Measurements from ENCODE around the gene UBE2E2.

Gene UBE2E2

DNA sequence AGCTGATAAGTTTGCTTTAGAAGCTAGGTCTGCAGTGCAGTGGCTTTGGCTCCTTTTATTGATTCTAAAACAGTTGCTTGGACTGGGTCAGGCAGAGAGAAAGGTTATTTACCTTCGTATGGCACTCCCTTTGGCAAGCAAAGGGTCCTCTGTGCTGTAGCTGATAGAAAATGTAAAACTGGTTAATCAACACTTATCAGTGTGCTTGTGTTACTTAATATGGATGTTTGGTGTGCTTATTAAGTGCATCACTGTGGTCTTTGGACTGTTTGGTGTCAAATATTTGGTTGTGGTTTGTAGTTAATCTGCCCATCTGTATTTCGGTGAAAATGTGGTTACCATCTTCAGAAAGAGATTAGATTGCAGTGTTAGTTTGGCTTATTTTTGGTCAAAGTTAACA is 16.0 kb downstream of the UBE2E2 start:
- TF ChIP-seq CEBPB (IDR thresholded peaks at IDR 0.05) (no peak), FOXM1 (IDR thresholded peaks at IDR 0.05; ENCODE audit: borderline replicate concordance, low read depth) (no peak), EP300 (IDR thresholded peaks at IDR 0.05; ENCODE audit: borderline replicate concordance) (no peak), ZBTB7A (IDR thresholded peaks at IDR 0.05; ENCODE audit: low read depth) (no peak), YY1 (IDR thresholded peaks at IDR 0.05; ENCODE audit: low read depth) (no peak)
- TF ChIP-seq, protein P1, sequence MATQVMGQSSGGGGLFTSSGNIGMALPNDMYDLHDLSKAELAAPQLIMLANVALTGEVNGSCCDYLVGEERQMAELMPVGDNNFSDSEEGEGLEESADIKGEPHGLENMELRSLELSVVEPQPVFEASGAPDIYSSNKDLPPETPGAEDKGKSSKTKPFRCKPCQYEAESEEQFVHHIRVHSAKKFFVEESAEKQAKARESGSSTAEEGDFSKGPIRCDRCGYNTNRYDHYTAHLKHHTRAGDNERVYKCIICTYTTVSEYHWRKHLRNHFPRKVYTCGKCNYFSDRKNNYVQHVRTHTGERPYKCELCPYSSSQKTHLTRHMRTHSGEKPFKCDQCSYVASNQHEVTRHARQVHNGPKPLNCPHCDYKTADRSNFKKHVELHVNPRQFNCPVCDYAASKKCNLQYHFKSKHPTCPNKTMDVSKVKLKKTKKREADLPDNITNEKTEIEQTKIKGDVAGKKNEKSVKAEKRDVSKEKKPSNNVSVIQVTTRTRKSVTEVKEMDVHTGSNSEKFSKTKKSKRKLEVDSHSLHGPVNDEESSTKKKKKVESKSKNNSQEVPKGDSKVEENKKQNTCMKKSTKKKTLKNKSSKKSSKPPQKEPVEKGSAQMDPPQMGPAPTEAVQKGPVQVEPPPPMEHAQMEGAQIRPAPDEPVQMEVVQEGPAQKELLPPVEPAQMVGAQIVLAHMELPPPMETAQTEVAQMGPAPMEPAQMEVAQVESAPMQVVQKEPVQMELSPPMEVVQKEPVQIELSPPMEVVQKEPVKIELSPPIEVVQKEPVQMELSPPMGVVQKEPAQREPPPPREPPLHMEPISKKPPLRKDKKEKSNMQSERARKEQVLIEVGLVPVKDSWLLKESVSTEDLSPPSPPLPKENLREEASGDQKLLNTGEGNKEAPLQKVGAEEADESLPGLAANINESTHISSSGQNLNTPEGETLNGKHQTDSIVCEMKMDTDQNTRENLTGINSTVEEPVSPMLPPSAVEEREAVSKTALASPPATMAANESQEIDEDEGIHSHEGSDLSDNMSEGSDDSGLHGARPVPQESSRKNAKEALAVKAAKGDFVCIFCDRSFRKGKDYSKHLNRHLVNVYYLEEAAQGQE (IDR thresholded peaks at IDR 0.05; ENCODE audit: low read depth), result no peak

DNA sequence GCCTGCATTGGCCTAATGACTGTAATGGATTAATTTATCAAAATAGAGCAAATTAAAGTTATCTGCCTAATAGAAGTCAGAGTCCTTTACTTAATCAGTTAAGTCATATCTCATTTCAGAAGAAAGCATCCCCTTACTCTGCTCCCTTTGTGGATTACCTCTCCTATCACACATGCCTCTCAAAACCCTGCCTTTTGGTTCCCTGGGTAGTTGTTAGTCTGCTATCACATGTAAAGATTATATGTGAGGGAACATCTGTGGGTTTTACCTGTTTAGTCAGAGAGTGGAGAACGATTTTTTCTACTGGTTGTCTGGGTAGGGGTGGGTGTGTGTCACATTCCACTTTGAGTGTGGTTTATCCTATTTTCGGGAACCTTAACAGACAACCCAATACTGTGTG is 16.4 kb downstream of the UBE2E2 start:
- TF ChIP-seq TEAD4 (IDR thresholded peaks at IDR 0.05) (no peak), ZBTB7A (IDR thresholded peaks at IDR 0.05; ENCODE audit: low read depth) (no peak), YY1 (IDR thresholded peaks at IDR 0.05; ENCODE audit: low read depth) (no peak), TCF12 (IDR thresholded peaks at IDR 0.05; ENCODE audit: low read depth) (no peak), EGR1 (IDR thresholded peaks at IDR 0.05) (no peak), CREB1 (IDR thresholded peaks at IDR 0.05; ENCODE audit: low read depth) (no peak), TAF1 (IDR thresholded peaks at IDR 0.05; ENCODE audit: low read depth) (no peak), EP300 (IDR thresholded peaks at IDR 0.05; ENCODE audit: borderline replicate concordance) (no peak), CEBPB (IDR thresholded peaks at IDR 0.05) (no peak), FOXM1 (IDR thresholded peaks at IDR 0.05; ENCODE audit: borderline replicate concordance, low read depth) (no peak), NFIC (IDR thresholded peaks at IDR 0.05) (no peak)
- TF ChIP-seq, protein P1 (IDR thresholded peaks at IDR 0.05; ENCODE audit: low read depth), result no peak
- TF ChIP-seq, protein P2, sequence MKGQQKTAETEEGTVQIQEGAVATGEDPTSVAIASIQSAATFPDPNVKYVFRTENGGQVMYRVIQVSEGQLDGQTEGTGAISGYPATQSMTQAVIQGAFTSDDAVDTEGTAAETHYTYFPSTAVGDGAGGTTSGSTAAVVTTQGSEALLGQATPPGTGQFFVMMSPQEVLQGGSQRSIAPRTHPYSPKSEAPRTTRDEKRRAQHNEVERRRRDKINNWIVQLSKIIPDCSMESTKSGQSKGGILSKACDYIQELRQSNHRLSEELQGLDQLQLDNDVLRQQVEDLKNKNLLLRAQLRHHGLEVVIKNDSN (IDR thresholded peaks at IDR 0.05), result no peak

DNA sequence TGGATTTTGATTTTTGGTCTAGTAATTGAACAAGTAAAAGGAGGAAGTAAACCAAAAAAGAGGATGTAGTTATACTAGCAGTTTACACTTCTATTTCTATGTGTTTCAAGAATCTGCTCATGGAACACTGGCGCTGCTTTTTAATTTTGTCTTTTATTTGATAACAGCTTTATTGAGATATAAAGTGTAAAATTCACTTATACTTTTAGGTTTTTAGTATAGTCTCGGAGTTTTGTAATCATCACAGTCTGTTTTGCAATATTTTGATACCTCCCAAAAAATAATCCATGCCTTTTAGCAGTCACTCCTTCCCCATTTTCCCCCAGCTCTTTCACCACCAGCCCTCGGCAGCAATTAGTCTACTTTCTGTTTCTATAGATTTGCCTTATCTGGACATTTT is 18.0 kb downstream of the UBE2E2 start:
- TF ChIP-seq YY1 (IDR thresholded peaks at IDR 0.05; ENCODE audit: low read depth) (no peak), CEBPB (IDR thresholded peaks at IDR 0.05) (no peak), EP300 (IDR thresholded peaks at IDR 0.05; ENCODE audit: borderline replicate concordance) (no peak)
- TF ChIP-seq, protein P2 (IDR thresholded peaks at IDR 0.05), result no peak

DNA sequence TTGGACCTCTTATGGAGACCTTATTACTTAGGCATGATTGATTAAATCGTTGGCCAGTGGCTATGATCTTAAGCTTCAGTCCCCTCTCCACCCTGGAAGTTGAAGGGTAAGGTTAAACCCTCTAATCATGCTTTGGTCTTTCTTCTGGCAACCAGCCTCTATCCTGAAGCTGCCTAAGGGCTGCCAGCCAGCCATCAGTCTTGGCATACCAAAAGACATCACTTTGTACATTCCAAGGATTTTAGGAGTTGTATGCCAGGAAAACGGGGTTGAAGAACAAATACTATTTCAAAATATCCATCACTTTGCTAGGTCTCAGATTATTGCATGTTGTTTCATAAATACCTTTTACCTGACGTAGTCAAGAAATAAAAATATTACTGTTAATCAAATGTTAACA is 28.9 kb downstream of the UBE2E2 start:
- TF ChIP-seq NFIC (IDR thresholded peaks at IDR 0.05), result no peak
- TF ChIP-seq, protein P2 (IDR thresholded peaks at IDR 0.05), result no peak
- no peak for TF ChIP-seq RAD21 (IDR thresholded peaks at IDR 0.05; ENCODE audit: low read depth)
- TF ChIP-seq YY1 (IDR thresholded peaks at IDR 0.05; ENCODE audit: low read depth), result no peak
- TF ChIP-seq TCF12 (IDR thresholded peaks at IDR 0.05; ENCODE audit: low read depth), result no peak
- TF ChIP-seq, protein P3, sequence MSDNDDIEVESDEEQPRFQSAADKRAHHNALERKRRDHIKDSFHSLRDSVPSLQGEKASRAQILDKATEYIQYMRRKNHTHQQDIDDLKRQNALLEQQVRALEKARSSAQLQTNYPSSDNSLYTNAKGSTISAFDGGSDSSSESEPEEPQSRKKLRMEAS (IDR thresholded peaks at IDR 0.05), result no peak

DNA sequence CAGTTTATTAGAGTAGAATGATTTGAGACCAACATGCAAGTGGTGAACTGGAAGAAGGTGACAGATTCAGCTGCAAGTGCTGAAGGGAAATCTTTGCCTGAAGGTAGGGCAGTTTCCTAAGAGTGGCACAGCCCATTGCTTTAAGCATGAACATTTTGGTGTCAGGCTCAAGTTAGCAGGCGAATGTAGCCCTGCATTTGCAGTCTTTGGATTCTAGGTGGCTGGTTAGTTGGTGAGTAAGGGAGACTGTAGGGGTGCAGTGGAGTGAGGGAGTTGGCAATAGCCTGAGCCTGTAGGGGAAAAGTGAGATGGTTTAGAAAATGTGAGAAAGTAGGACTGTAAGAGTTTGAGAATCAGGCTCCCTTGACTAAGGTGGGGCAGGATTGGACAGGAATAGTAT is 29.7 kb downstream of the UBE2E2 start:
- TF ChIP-seq TCF12 (IDR thresholded peaks at IDR 0.05; ENCODE audit: low read depth), result no peak
- TF ChIP-seq EGR1 (IDR thresholded peaks at IDR 0.05), result no peak
- no peak for TF ChIP-seq NFIC (IDR thresholded peaks at IDR 0.05)

DNA sequence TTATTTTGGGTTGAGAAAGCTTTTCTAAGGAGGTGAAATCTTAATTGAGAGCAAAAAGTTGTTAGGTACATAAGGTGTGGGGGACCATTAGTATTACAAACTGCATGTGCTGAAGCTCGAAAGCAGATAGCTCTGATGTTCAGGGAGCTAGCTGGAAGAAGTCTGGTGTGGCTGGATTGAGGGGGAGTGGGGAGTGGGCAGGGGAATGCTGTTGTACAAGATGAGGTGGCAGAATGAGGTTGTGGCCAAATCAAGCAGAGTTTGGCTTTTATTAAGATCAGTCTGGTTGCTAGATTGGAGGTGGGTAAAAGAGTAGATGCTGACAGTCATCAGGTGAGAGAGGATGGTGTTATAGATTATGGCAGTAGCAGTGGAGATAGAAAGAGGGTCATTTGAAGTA is 32.1 kb downstream of the UBE2E2 start:
- TF ChIP-seq EP300 (IDR thresholded peaks at IDR 0.05; ENCODE audit: borderline replicate concordance) (no peak), TAF1 (IDR thresholded peaks at IDR 0.05; ENCODE audit: low read depth) (no peak), CREB1 (IDR thresholded peaks at IDR 0.05; ENCODE audit: low read depth) (no peak), TEAD4 (IDR thresholded peaks at IDR 0.05) (no peak), CEBPB (IDR thresholded peaks at IDR 0.05) (no peak)
- TF ChIP-seq, protein P1 (IDR thresholded peaks at IDR 0.05; ENCODE audit: low read depth), result no peak

Measured in Ishikawa (cell line).